Dermis microvascular lymphatic vessel endothelial cell (primary cell): ENCODE data around the gene ZBTB7C. TPM values are rescaled to one million over a fixed set of nuclear protein-coding genes. Genes with fewer than 3 reads are reported as not detected.

Source experiments
- DNase-seq, 2 donors: peaks; one replicate each; pipeline versions ENCODE4 v3.0.0 to v3.0.0-alpha.2; 2010; ENCODE audit warnings: low read depth in 2 of 2
- total RNA-seq: library from RNA; depleted of rRNA; stranded (reverse); fragments of >200 nt; gene quantifications from 2 replicates; pipeline ENCODE4 v1.2.1, GENCODE V29; 2014

The ZBTB7C gene
- total RNA-seq, 1 donor from 2014 or later = under 0.01 TPM

DNA sequence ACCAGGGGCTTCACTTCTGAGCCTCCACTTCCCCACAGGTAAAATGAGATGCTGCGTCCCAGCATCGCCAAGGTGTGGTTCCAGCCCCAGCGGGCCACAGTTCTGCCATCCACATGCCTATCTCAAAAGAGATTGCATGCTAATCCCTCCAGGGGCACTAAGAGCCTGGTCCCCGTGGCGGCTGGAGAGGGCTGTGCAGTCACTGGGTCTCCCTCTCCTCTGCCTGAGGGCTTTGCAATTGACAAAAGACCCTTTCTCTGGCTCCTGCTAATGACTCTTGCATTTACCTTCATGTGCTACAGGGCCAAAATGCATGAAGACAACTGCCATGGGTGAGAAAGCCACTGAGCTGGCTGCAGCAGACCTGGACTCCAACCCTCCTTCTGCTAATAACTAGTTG lies 18.5 kb downstream of the ZBTB7C start:
- no peak for DNase-seq

DNA sequence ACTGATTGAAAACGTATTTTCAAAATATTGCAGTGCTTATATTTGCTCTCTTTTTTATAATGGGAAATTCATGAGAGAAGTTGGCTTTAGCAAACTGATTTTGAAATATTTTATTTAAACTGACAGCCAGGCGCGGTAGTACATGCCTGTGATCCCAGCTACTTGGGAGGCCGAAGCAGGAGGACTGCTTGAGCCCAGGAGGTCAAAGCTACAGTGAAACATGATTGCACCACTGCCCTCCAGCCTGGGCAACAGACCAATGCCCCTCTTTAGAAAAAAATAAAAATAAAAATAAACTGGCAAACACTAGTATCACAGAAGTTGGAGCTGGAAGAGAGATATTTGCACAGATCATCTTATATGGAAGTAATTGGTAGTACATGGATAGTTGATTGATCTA lies 20.7 kb downstream of the ZBTB7C start:
- no peak for DNase-seq

DNA sequence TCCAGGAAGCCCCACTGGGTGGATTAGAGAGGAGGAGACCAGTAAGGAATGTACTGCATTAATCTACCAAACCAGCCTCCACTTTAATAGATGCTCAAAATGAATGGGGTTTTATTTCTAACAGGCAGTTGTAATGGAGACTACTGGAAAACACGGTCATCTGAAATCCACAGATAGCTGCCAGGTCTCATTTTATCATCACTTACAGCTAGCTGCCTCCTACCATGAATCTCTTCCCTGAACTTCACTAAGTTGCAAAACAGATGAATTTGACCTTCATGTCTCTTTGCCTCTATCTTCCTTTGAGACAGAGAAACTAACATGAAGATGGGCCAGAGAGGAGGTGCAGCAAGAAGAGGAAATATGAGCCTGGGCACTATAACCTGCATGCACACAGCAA lies 21.9 kb downstream of the ZBTB7C start:
- no peak for DNase-seq

DNA sequence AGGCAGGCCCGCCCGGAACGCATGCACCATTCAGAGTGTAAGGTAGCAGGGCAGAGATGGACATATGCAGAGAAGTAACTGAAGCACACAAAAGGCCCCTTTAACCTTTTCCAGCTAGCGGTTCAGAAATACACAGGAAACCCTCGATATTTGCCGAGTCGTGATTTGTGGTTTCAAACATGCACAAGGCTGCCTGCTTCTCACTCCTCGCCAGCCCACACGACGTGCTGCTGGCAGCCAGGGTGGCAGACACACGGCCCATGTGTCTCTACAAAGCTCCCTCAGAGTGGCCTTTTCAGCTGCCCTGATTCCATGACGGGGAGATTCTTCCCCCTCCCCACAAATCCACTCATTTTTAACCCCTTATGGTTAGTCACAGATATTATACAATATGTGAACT lies 23.6 kb downstream of the ZBTB7C start:
- DNase-seq = no peak

DNA sequence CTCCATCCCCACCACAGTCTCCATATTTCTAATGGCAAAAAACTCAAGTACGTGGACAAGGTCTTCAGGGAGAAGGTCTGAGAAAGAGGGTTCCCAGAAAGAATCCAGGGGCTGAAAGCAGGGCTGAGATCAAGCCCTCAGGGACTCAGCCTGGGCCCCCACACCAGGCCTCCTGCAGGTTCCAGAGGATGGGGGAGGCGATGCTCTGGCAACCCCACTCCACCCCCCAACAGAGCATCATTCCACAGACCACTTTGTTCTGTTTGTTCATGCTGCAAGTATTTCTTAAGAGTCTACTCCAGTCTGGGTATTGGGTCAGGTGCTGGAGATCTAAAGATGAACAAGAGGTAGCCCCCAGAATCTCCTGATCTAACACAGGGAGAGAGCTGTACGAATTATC lies 32.2 kb downstream of the ZBTB7C start:
- DNase-seq = no peak

GRCh38 chr18:48376406-48376805 lies 32.8 kb downstream of the ZBTB7C start:
- DNase-seq = no peak

GRCh38 chr18:48375150-48375800 lies 33.9 kb downstream of the ZBTB7C start:
- DNase-seq = no peak

GRCh38 chr18:48374423-48375149 lies 34.6 kb downstream of the ZBTB7C start:
- DNase-seq = no peak

- no peak for DNase-seq
These were observed 37.2 kb downstream of the ZBTB7C start for GRCh38 chr18:48371854-48372602.

GRCh38 chr18:48367557-48367956 lies 41.6 kb downstream of the ZBTB7C start:
- no peak for DNase-seq

DNA sequence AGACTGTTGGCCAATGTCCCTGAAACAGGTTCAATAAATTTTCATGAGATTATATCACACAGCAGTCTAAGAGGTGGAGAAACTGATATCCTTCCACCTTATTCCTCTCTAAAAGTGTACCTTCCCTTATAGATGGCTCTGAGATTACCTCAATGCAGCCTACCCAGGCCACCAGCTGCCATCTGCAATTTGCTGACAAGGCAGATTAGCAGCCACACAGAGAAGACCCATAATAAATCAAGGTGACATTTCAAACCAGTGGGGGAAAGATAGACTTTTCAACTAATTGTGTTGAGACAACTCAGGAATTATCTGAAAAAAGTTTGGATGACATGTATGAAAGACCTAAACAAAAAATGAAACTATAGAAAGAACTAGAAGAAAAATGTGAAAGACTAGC lies 43.2 kb downstream of the ZBTB7C start:
- no peak for DNase-seq

DNA sequence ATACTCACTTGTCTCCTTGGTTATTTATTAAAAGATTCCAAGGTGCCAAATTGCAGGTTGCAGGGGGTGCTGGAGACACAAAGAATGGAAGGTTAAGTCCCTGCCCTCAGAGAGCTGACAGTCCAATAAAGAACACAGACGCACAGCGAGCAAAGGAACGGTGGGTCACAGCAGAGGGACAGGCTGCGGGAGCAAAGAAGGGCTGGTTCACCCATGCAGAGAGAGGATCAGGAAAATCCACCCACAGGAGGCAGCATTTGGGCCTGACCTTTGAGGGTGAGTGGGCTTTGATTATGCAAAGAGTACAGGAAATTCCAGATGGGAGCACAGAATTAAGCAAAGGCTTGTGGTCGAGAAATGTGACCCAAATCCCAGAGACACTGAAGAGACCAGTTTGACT lies 45.0 kb downstream of the ZBTB7C start:
- DNase-seq = no peak

DNA sequence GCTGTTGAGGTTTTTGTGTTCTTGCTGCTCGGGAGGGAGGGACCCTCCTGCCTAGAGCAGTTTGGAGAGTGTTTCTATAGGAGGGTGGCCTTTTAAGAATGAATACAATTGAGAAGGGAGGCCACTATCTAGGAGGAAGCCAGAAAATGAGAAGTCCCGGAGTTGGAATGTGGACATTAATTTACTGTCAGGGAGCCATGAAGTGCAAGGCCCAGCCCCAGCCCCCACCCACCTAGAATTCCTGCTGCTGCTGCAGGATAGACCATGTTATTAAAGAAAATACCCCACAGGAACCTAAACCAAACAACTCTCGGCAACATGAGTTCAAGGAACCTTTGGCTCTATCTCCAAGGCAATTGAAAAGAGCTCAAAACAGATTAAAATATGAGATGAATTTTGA lies 46.0 kb downstream of the ZBTB7C start:
- DNase-seq = no peak

- no peak for DNase-seq
These were observed 47.4 kb downstream of the ZBTB7C start for GRCh38 chr18:48361801-48362200.

DNA sequence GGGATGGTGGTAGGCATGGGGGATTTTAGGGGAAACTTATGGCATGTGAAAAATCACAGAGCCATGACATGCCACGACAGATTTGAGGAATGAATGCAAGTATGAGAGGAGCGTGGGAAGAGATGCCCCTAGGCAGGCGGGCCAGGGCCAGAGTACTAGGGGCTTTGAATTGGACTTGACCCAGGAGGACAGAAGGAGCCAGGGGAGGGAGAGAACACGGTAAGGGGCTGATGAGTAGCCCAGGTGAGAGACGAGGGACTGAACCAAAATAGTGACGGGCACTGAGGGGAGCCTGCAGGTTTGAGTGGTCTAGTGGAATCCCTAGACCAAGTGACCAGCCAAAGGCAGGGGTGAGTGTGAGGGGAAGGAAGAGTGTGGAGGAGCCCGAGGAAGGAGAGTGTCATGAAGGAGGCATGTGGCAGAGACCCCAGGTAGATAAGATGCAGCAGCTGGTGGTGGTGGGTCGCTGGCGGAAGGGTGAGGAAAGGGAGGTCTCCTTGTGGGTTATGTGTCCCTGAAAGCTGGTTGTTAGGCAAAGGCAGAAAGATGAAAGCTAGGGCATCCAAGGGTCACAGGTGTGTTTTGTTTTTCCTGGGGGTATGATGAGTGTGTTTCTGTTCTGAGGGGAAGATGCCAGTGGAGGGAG lies 48.7 kb downstream of the ZBTB7C start:
- DNase-seq = no peak

- DNase-seq = no peak
These were observed 49.6 kb downstream of the ZBTB7C start for GRCh38 chr18:48359626-48360025.

GRCh38 chr18:48358868-48359267 lies 50.3 kb downstream of the ZBTB7C start:
- DNase-seq = no peak

- no peak for DNase-seq
These were observed 52.1 kb downstream of the ZBTB7C start for GRCh38 chr18:48356909-48357631.

DNA sequence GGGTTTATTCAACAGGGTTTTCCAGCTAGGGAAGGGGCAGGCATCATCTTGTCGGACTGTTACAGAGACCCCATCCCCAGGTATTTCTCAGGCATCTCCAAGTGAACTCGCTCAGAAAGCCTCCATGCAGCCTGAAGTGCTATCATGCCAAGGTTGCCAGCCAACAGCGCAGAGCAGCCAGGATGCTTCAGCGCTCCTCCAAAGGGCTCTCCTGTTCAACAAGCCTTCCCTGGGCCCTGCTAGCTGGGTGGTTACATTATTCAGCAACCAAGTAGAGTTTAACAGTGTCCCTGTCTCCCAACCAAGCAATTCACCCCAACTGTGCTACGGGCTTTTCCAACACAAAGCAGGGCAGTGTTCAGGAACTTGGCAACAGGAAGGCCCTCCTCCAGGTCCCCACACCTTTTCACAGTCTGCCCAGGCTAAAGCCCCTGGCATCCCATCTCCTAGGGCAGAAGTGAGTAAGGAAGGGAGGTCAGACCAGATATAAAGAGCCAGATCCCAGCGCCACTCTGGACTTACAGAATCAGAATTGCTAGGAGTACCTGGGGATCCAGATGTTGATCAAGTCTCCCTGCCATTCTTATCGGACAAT lies 52.9 kb downstream of the ZBTB7C start:
- no peak for DNase-seq

- no peak for DNase-seq
These were observed 53.7 kb downstream of the ZBTB7C start for GRCh38 chr18:48355276-48356115.
